Stimulated activated CD8-positive, alpha-beta memory T cell treated with anti-CD3 and anti-CD28 coated beads, Interleukin-4, amount 100 ng/mL, for 48 hours (primary cell): ENCODE data around the gene C2.
"Not testable (repeated sequence)": the region's sequence is repeated elsewhere in the genome, so short reads cannot be mapped to it uniquely, and the experiment has no call there.

Experiments
- DNase-seq: peaks from one replicate; pipeline ENCODE4 v3.0.0-alpha.2; 2020

Gene C2

GRCh38 chr6:31979238-31979898 lies 51.9 kb downstream of the C2 start:
- no peak for DNase-seq

GRCh38 chr6:31980195-31980876 lies 52.8 kb downstream of the C2 start:
- DNase-seq: not testable (repeated sequence)

- DNase-seq: not testable (repeated sequence)
These were observed 53.5 kb downstream of the C2 start for GRCh38 chr6:31980998-31981397.

- not testable (repeated sequence) for DNase-seq
These were observed 54.2 kb downstream of the C2 start, which contains the start of gene C4A for GRCh38 chr6:31981744-31982143. C4A (plus strand) TSS chr6:31982057; CDS start chr6:31982108, 51 bp downstream.

- not testable (repeated sequence) for DNase-seq
These were observed 61.8 kb downstream of the C2 start for GRCh38 chr6:31989363-31989762.

- DNase-seq: not testable (repeated sequence)
These were observed 66.9 kb downstream of the C2 start for GRCh38 chr6:31994421-31994820.
